ENCODE measurements around the gene ARHGAP26.

Gene ARHGAP26

GRCh38 chr5:143001764-143002351 lies 231.7 kb downstream of the ARHGAP26 start:
- no peak for DNase-seq

GRCh38 chr5:143002459-143003327 lies 232.5 kb downstream of the ARHGAP26 start:
- peak; percentile 89 for DNase-seq

GRCh38 chr5:143003328-143003636 lies 233.1 kb downstream of the ARHGAP26 start:
- no peak for DNase-seq

GRCh38 chr5:143004361-143005145 lies 234.4 kb downstream of the ARHGAP26 start:
- no peak for DNase-seq

- DNase-seq, result no peak
Observed at GRCh38 chr5:143006501-143006900, 236.3 kb downstream of the ARHGAP26 start.

GRCh38 chr5:143008032-143008431 lies 237.9 kb downstream of the ARHGAP26 start:
- no peak for DNase-seq

GRCh38 chr5:143008809-143009521 lies 238.8 kb downstream of the ARHGAP26 start:
- DNase-seq, result peak; percentile 43

- no peak for DNase-seq
Observed at GRCh38 chr5:143010351-143010750, 240.2 kb downstream of the ARHGAP26 start.

- DNase-seq, result peak; percentile 49
Observed at GRCh38 chr5:143011585-143011984, 241.4 kb downstream of the ARHGAP26 start.

- DNase-seq, result no peak
Observed at GRCh38 chr5:143013176-143013891, 243.2 kb downstream of the ARHGAP26 start.

- peak; percentile 53 for DNase-seq
Observed at GRCh38 chr5:143014017-143014651, 244.0 kb downstream of the ARHGAP26 start.

GRCh38 chr5:143016777-143017516 lies 246.8 kb downstream of the ARHGAP26 start:
- peak; percentile 78 for DNase-seq

GRCh38 chr5:143017541-143017940 lies 247.4 kb downstream of the ARHGAP26 start:
- no peak for DNase-seq

GRCh38 chr5:143017992-143018391 lies 247.8 kb downstream of the ARHGAP26 start:
- DNase-seq, result no peak

GRCh38 chr5:143019157-143019556 lies 249.0 kb downstream of the ARHGAP26 start:
- peak; percentile 56 for DNase-seq

GRCh38 chr5:143019614-143020515 lies 249.7 kb downstream of the ARHGAP26 start:
- DNase-seq, result no peak

- DNase-seq, result no peak
Observed at GRCh38 chr5:143021595-143021994, 251.4 kb downstream of the ARHGAP26 start.

- DNase-seq, result no peak
Observed at GRCh38 chr5:143023411-143024096, 253.4 kb downstream of the ARHGAP26 start.

GRCh38 chr5:143024228-143024920 lies 254.2 kb downstream of the ARHGAP26 start:
- no peak for DNase-seq
